ENCODE measurements around the gene VPS35L. TPM values are rescaled to one million over a fixed set of nuclear protein-coding genes. Genes with fewer than 3 reads are reported as not detected.

The VPS35L gene
- total RNA-seq, 2 donors from 2014 or later = 58.8 to 74.0 TPM

DNA sequence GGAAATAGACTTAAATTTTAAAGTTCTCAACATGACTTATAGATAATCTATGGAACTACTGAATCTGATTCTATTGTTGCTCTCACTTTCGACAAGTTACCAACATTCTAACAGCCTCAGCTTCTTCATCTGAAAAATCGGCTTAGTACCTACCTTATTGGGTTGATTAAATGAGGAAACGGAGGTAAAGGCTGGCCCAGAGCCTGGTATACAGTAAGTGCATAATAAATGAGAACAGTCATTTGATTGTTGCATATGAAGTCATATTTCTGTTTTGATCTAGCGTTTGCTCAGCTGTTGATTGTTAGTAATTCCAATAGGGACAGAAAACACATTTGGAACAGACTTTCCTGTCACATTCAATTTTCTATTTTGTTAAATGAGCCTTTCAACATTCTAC is 4.6 kb downstream of the VPS35L start:
- no peaks in the 10 kb centered on the region for H3K9me3 ChIP-seq
- H3K27me3 ChIP-seq (replicated peaks; ENCODE audit: insufficient read depth) = no peaks in the 10 kb centered on the region
- WGBS = 95% methylated on average over 4 of the region's 4 CpGs
- H3K4me3 ChIP-seq = no peak overlapping the region
- no peak overlapping the region for H3K27ac ChIP-seq
- DNase-seq (ENCODE audit: low spot score) = no peak
- H3K36me3 ChIP-seq = no peaks in the 10 kb centered on the region
- no peak for TF ChIP-seq POLR2AphosphoS5 (IDR thresholded peaks at IDR 0.05)
- TF ChIP-seq, protein P1, sequence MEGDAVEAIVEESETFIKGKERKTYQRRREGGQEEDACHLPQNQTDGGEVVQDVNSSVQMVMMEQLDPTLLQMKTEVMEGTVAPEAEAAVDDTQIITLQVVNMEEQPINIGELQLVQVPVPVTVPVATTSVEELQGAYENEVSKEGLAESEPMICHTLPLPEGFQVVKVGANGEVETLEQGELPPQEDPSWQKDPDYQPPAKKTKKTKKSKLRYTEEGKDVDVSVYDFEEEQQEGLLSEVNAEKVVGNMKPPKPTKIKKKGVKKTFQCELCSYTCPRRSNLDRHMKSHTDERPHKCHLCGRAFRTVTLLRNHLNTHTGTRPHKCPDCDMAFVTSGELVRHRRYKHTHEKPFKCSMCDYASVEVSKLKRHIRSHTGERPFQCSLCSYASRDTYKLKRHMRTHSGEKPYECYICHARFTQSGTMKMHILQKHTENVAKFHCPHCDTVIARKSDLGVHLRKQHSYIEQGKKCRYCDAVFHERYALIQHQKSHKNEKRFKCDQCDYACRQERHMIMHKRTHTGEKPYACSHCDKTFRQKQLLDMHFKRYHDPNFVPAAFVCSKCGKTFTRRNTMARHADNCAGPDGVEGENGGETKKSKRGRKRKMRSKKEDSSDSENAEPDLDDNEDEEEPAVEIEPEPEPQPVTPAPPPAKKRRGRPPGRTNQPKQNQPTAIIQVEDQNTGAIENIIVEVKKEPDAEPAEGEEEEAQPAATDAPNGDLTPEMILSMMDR (IDR thresholded peaks at IDR 0.05) = no peak
- no peak for TF ChIP-seq POLR2A (IDR thresholded peaks at IDR 0.05)
- intact Hi-C loops (cut with DNase I) = no loop called here
- no peaks in the 10 kb centered on the region for H3K4me1 ChIP-seq (replicated peaks)

DNA sequence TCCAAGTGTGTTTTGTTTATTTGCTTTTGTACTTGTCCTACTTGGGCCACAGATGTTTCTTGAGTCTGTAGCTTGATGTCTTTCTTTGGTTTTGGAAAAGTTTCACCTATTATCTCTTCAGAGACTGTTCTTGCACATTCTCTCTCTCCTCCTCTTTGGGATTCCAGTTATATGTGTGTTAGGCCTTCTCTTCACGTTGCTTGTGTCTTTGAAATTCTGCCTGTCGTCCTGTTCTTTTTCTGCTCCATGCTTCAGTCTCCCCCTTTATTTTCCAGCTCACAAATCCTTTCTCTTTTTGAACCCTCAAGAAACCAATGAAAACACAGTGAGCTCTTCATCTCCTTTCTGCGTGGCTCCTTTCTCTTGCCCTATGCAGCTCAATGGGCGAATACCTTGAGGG is 7.9 kb downstream of the VPS35L start:
- H3K4me1 ChIP-seq (replicated peaks) = no peaks in the 10 kb centered on the region
- H3K27ac ChIP-seq = no peak overlapping the region
- WGBS = 97% methylated on average over 4 of the region's 4 CpGs
- intact Hi-C loops (cut with DNase I) = no loop called here
- H3K36me3 ChIP-seq = peaks cover 0 to 8% of the 10 kb centered on the region in 2 donors
- no peaks in the 10 kb centered on the region for H3K27me3 ChIP-seq (replicated peaks; ENCODE audit: insufficient read depth)
- DNase-seq (ENCODE audit: low spot score) = no peak
- H3K9me3 ChIP-seq = no peaks in the 10 kb centered on the region
- H3K4me3 ChIP-seq = no peak overlapping the region
- no peak for TF ChIP-seq POLR2AphosphoS5 (IDR thresholded peaks at IDR 0.05)
- TF ChIP-seq, protein P1 (IDR thresholded peaks at IDR 0.05) = no peak
- TF ChIP-seq POLR2A (IDR thresholded peaks at IDR 0.05) = no peak

DNA sequence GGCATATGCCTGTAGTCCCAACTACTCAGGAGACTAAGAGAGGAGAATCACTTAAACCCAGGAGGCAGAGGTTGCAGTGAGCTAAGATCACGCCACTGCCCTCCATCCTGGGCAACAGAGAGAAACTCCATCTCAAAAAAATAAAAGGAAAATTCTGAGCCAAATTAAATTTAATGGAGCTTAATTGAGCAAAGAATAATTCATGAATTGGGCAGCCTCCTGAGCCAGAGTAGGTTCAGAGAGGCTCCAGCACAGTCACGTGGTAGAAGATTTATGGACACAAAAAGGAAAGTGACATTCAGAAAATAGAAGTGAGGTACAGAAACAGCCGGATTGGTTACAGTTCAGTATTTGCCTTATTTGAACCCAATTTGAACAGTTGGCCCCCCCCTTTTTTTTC is 10.9 kb downstream of the VPS35L start:
- TF ChIP-seq, protein P1 (IDR thresholded peaks at IDR 0.05) = no peak
- TF ChIP-seq POLR2AphosphoS5 (IDR thresholded peaks at IDR 0.05) = no peak
- no peak for TF ChIP-seq POLR2A (IDR thresholded peaks at IDR 0.05)
- Histone ChIP-seq H3K4me3 (no peak overlapping the region), H3K36me3 (peaks cover 0 to 8% of the 10 kb centered on the region in 2 donors), H3K4me1 (replicated peaks) (no peaks in the 10 kb centered on the region), H3K27me3 (replicated peaks; ENCODE audit: insufficient read depth) (no peaks in the 10 kb centered on the region), H3K9me3 (no peaks in the 10 kb centered on the region), H3K27ac (no peak overlapping the region)
- DNase-seq (ENCODE audit: low spot score) = no peak
- intact Hi-C loops (cut with DNase I) = no loop called here
- 99% methylated on average over 3 of the region's 3 CpGs for WGBS

DNA sequence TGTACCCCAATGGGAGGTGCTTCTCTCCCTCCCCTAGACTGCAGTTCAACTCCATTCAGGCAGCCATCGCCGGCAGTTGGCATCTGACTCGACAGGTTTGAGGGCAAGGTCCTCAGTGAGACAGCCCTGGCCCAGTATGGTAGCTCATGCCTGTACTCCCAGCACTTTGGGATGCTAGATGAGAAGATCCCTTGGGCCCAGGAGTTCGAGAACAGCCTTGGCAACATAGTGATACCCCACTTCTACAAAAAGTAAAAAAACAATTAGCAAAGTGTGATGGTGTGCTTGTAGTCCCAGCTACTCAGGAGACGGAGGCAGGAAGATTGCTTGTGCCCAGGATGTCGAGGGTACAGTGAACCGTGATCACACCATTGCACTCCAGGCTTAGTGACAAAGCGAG is 12.1 kb downstream of the VPS35L start:
- Histone ChIP-seq H3K27ac (no peak overlapping the region), H3K4me3 (no peak overlapping the region), H3K36me3 (peaks cover 0 to 8% of the 10 kb centered on the region in 2 donors), H3K27me3 (replicated peaks; ENCODE audit: insufficient read depth) (no peaks in the 10 kb centered on the region), H3K4me1 (replicated peaks) (no peaks in the 10 kb centered on the region), H3K9me3 (no peaks in the 10 kb centered on the region)
- TF ChIP-seq POLR2AphosphoS5 (IDR thresholded peaks at IDR 0.05) (no peak), POLR2A (IDR thresholded peaks at IDR 0.05) (no peak)
- TF ChIP-seq, protein P1 (IDR thresholded peaks at IDR 0.05) = no peak
- 88% methylated on average over 8 of the region's 8 CpGs for WGBS
- no peak for DNase-seq (ENCODE audit: low spot score)
- intact Hi-C loops (cut with DNase I) = no loop called here

DNA sequence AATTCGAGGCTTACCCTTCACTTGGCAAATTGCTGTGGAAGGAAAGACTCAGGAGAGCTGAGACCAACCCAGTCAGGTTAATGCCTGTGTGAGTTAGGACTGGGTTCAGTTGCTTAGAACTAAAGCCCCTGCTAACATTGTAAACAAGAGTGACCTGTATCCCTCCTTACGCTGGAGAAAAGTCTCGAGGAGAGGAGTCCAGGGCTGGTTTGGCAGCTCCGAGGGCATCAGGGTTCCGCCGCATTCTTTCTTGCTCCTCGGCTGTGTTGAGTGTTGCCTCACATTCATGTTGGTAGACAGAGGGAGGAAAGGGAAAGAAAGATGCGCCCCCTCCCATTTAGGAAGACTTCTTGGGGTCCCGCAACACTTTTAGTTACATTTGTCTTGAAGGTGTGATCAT is 18.5 kb downstream of the VPS35L start:
- DNase-seq (ENCODE audit: low spot score) = no peak
- intact Hi-C loops (cut with DNase I) = no loop called here

More for the DNA sequence above, 18.5 kb downstream of the VPS35L start:
- peaks cover 0 to 16% of the 10 kb centered on the region in 2 donors for H3K36me3 ChIP-seq
- TF ChIP-seq, protein P1 (IDR thresholded peaks at IDR 0.05) = no peak
- TF ChIP-seq POLR2AphosphoS5 (IDR thresholded peaks at IDR 0.05) (no peak), POLR2A (IDR thresholded peaks at IDR 0.05) (no peak)
- 90% methylated on average over 9 of the region's 9 CpGs for WGBS
- H3K4me1 ChIP-seq (replicated peaks) = no peaks in the 10 kb centered on the region
- no peaks in the 10 kb centered on the region for H3K9me3 ChIP-seq
- H3K27ac ChIP-seq = no peak overlapping the region
- H3K4me3 ChIP-seq = no peak overlapping the region
- H3K27me3 ChIP-seq (replicated peaks; ENCODE audit: insufficient read depth) = no peaks in the 10 kb centered on the region

Measured in prostate gland (tissue), 2 donors.